GM23248 (cell line): ENCODE measurements around the gene RNU1-4. TPM values are rescaled to one million over a fixed set of nuclear protein-coding genes. Genes with fewer than 3 reads are reported as not detected.
"Not testable (repeated sequence)": the region's sequence is repeated elsewhere in the genome, so short reads cannot be mapped to it uniquely, and the experiment has no call there.

Source experiments
- DNase-seq: peaks from one replicate; pipeline ENCODE4 v3.0.0-alpha.2; 2015
- H2AFZ ChIP-seq: fragments of 200-600 bp; sonication (generic); 2 replicates; pipeline ENCODE4 v1.6.1; 2016; ENCODE audit warnings: antibody characterized with exemption
- H3F3A ChIP-seq: fragments of 200-600 bp; sonication (generic); 2 replicates; pipeline ENCODE4 v1.6.1; 2016; ENCODE audit warnings: mild to moderate bottlenecking, antibody characterized with exemption, mixed run types; ENCODE audit not compliant: insufficient read depth
- H3K27ac ChIP-seq: fragments of 200-600 bp; sonication (generic); 2 replicates; pipeline ENCODE4 v1.5.1; 2016; ENCODE audit warnings: mild to moderate bottlenecking
- H3K27me3 ChIP-seq: fragments of 200-600 bp; sonication (generic); replicated peaks from 2 replicates; pipeline ENCODE4 v1.6.1; 2016; ENCODE audit warnings: mild to moderate bottlenecking; ENCODE audit not compliant: insufficient read depth
- H3K36me3 ChIP-seq: fragments of 200-600 bp; sonication (generic); 2 replicates; pipeline ENCODE4 v1.6.1; 2016; ENCODE audit warnings: low read depth, mild to moderate bottlenecking
- H3K4me1 ChIP-seq: fragments of 200-600 bp; sonication (generic); 2 replicates; pipeline ENCODE4 v1.6.1; 2016; ENCODE audit warnings: mild to moderate bottlenecking; ENCODE audit not compliant: insufficient read depth
- H3K4me2 ChIP-seq: fragments of 200-600 bp; sonication (generic); one replicate; pipeline ENCODE4 v1.6.1; 2016; ENCODE audit warnings: mild to moderate bottlenecking; ENCODE audit not compliant: unreplicated experiment
- H3K4me3 ChIP-seq: fragments of 200-600 bp; sonication (generic); 2 replicates; pipeline ENCODE4 v1.5.1; 2016; ENCODE audit warnings: mild to moderate bottlenecking
- H3K79me2 ChIP-seq: fragments of 200-600 bp; sonication (generic); 2 replicates; pipeline ENCODE4 v1.6.1; 2016; ENCODE audit warnings: mild to moderate bottlenecking; ENCODE audit not compliant: insufficient read depth
- H3K9ac ChIP-seq: fragments of 200-600 bp; sonication (generic); 2 replicates; pipeline ENCODE4 v1.6.1; 2016; ENCODE audit warnings: mild to moderate bottlenecking
- H3K9me2 ChIP-seq: fragments of 200-600 bp; sonication (generic); 2 replicates; pipeline ENCODE4 v1.6.1; 2016; ENCODE audit warnings: mixed run types, mild to moderate bottlenecking, moderate library complexity; ENCODE audit not compliant: insufficient read depth
- H3K9me3 ChIP-seq: fragments of 200-600 bp; sonication (generic); one replicate; pipeline ENCODE4 v1.6.1; 2017; ENCODE audit warnings: low read depth
- H4K20me1 ChIP-seq: fragments of 200-600 bp; sonication (generic); 2 replicates; pipeline ENCODE4 v1.6.0; 2016; ENCODE audit not compliant: insufficient read depth
- EZH2 ChIP-seq: fragments of 200-600 bp; sonication (generic); IDR thresholded peaks from 2 replicates; pipeline ENCODE4 v1.6.1; 2018; ENCODE audit warnings: antibody characterized with exemption, mild to moderate bottlenecking; ENCODE audit not compliant: insufficient read depth, poor library complexity, severe bottlenecking
- WGBS, 2 experiments: methylation state at CpG; one replicate each; pipeline ENCODE4 v1.1.6; 2015 to 2017; ENCODE audit warnings: low lambda C conversion rate in 2 of 2, low coverage in 1 of 2; ENCODE audit errors: missing lambda C conversion rate in 2 of 2; 5-methylcytosine and 5-hydroxymethylcytosine counted together
- in situ Hi-C: fragments of 300-500 bp; cut with MboI; formaldehyde crosslinking; loops from 2 replicates; pipeline ENCODE4 v1.15.0; 2020
- polyA plus RNA-seq: library from polyadenylated mRNA; unstranded; fragments of >200 nt; fragmentation: Nextera tagmentation; extraction: Ambion mirVana; gene quantifications from 2 replicates; pipeline ENCODE4 v1.2.1, GENCODE V29; 2016
- total RNA-seq: library from RNA; depleted of rRNA; stranded (reverse); fragments of >200 nt; shearing (Covaris generic); gene quantifications from 2 replicates; pipeline ENCODE4 v1.2.3, GENCODE V29; 2014

The RNU1-4 gene
- total and polyA plus RNA-seq, 2 experiments from 2014 or later, result not detected

- H4K20me1 ChIP-seq, in situ Hi-C loops, H3K9ac ChIP-seq, H3K4me2 ChIP-seq, H3K9me3 ChIP-seq, H3K79me2 ChIP-seq, H3K9me2 ChIP-seq, H3K27ac ChIP-seq, H3K4me1 ChIP-seq, H3F3A ChIP-seq, H3K36me3 ChIP-seq, H2AFZ ChIP-seq, H3K4me3 ChIP-seq: not testable (repeated sequence)
- WGBS, 2 experiments, result 45 to 51% methylated on average over 14 to 15 of the region's 15 CpGs
- H3K27me3 ChIP-seq, result peaks cover 32% of the 10 kb centered on the region
- peak; percentile 62 for TF ChIP-seq EZH2
- DNase-seq, result peak; percentile 30
Measured at GRCh38 chr1:16764820-16765655, 24.7 kb downstream of the RNU1-4 start.

DNA sequence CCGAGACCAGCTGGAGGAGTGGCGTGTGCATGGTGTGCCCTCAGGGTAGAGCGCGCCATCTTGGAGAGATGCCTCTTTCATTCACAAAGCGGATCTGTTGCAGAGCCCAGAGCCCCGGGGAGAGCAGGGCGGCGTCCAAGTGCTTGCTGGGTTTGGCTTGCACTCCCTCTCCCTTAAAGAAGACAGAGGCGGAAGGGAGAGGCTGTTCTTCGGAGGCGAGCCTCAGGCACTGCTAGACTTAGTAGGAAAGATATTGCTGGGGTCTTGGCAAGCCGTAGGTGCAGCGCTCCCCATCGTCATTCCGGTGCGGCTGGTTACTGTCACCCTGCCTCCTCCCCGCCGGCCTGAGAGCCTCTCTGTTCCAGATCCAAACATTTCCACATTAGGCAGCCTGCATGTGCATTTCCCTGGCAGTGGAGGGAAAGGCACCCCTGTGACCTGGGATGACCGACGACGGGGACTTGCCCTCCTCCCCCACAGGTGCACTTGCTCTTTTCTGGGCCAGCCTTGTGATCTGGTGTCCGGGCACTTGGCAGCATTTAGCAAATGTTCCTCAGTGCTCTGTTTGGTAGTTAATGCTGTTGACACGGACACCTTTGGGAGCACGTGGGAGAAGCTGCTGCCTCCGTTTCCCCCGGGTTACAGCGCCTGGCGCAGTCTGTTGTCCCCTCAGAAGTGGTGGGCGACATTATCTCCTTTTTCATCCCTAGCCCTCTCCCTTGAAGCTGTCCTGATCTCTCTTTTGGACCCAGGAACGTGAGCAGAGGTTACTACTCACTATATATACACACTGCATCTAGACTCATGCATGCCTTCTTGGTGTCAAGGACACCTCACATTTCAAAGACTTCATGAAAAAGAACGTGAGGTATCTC is 25.7 kb downstream of the RNU1-4 start:
- H4K20me1 ChIP-seq, H2AFZ ChIP-seq, H3K79me2 ChIP-seq, H3K4me3 ChIP-seq, H3K9me2 ChIP-seq, H3K36me3 ChIP-seq, H3K9ac ChIP-seq, H3K27ac ChIP-seq, in situ Hi-C loops, H3K4me2 ChIP-seq, H3K9me3 ChIP-seq: not testable (repeated sequence)
- Histone ChIP-seq H3K4me1 (peaks cover 14% of the 10 kb centered on the region), H3K27me3 (peaks cover 32% of the 10 kb centered on the region), H3F3A (peaks cover 10% of the 10 kb centered on the region)
- peak; percentile 26 for DNase-seq
- WGBS, 2 experiments, result 19 to 20% methylated on average over 25 to 27 of the region's 31 CpGs

DNA sequence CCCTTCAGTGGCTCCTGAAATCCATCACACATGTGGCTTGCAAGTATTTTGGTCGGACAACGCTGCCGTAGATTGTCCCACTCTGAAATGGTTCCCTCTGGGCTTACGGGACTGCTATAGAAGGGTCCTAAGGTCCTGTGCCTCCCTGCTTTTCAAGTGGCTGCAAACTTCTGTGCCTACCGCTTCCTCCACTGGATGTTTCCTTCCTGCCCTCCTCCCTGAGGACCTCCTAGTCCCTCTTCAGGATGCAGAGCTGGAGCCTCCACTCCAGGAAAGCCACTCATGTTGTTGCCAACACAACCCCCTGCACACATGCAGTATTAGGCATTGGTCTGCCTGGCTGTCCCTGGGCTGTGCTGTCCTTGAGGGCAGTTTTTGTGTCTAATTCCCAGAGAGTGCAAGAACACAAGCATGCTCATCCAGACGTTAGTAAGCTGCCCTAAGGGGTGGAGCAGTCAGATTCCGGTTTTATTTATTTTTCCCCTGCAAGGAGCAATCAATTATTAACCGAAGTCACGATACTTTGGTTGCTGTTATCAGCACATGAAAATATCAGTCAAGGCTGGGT is 26.5 kb downstream of the RNU1-4 start:
- WGBS, 2 experiments, result 46 to 49% methylated on average over 8 to 9 of the region's 9 CpGs
- H3K27ac ChIP-seq, H3K79me2 ChIP-seq, DNase-seq, H3K36me3 ChIP-seq, H2AFZ ChIP-seq, H3K9ac ChIP-seq, H3K9me3 ChIP-seq, H4K20me1 ChIP-seq, H3K4me2 ChIP-seq, H3K4me3 ChIP-seq, H3K9me2 ChIP-seq, in situ Hi-C loops: not testable (repeated sequence)
- Histone ChIP-seq H3K4me1 (peaks cover 15% of the 10 kb centered on the region), H3F3A (peaks cover 12% of the 10 kb centered on the region), H3K27me3 (peaks cover 32% of the 10 kb centered on the region)

DNA sequence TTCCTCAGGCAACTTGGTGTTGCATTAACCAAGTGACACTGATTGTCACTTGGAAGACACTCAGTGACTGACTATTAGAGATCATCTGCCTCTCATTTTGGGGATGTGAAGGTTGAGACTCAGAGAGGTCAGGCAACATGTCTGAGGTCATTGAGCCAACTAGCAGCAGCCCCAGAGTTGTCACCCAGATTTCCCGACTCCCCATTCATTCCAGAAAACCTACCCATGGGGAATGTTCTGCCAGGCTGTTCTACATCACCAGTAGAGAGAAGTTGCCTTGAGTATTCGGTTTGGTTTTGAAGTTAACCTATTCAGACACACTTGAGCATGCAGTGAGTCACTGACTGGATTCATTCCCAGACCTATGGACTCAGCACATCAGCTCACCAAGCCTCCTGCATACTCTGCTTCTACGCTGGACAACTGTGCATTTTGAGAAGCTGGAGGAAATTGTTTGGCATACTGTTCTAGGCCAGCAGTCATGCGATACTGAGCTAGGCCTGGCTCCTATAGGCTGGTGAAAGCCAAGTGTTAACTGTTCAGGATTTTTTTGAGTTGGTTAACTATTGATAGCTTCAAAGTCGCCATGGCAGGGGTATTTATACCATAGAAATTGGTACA is 29.9 kb downstream of the RNU1-4 start:
- not testable (repeated sequence) for H3K79me2 ChIP-seq
- WGBS, 2 experiments, result 27 to 30% methylated on average over 5 of the region's 5 CpGs

DNA sequence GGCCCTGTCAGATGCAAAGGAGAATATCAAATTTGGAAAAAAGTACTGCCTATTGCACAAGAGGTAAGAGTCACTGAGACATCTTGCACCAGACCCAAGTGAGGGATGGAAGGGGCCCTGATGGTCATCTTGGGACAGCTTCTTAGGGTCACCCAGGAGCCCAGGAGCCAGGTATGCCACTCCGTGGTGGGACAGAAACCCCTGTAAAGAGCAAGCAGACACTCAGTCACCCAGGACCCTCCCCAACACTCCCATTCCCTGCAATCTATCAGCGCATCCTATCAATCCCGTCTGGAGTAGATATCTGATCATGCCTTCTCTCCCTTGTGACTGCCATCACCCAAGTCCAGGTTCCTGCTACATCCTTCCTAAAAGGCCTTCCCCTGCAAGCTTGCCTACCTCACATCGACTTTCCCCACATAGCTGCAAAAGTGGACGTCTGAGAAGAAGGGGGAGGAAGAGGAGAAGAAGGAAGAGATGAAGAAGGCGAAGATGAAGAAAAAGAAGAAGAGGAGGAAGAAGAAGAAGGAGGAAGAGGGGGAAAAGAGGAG is 30.7 kb downstream of the RNU1-4 start:
- H3K4me2 ChIP-seq, H3K79me2 ChIP-seq, H2AFZ ChIP-seq, H3K27ac ChIP-seq, H4K20me1 ChIP-seq, DNase-seq, in situ Hi-C loops, H3K36me3 ChIP-seq, H3K4me3 ChIP-seq, H3K9me2 ChIP-seq, H3K9ac ChIP-seq, H3K9me3 ChIP-seq: not testable (repeated sequence)
- 75 to 79% methylated on average over 6 of the region's 6 CpGs for WGBS, 2 experiments
- H3F3A ChIP-seq, result peaks cover 12% of the 10 kb centered on the region
- peaks cover 25% of the 10 kb centered on the region for H3K27me3 ChIP-seq
- peaks cover 17% of the 10 kb centered on the region for H3K4me1 ChIP-seq

More for the DNA sequence above, 29.9 kb downstream of the RNU1-4 start:
- in situ Hi-C loops, H3K9me3 ChIP-seq, H3K9me2 ChIP-seq, H3K36me3 ChIP-seq, H3K4me2 ChIP-seq, H3K27ac ChIP-seq, H2AFZ ChIP-seq, H3K9ac ChIP-seq, H3K4me3 ChIP-seq, H4K20me1 ChIP-seq: not testable (repeated sequence)
- peaks cover 31% of the 10 kb centered on the region for H3K27me3 ChIP-seq
- DNase-seq, result peak; percentile 84
- peaks cover 17% of the 10 kb centered on the region for H3K4me1 ChIP-seq
- peaks cover 12% of the 10 kb centered on the region for H3F3A ChIP-seq

DNA sequence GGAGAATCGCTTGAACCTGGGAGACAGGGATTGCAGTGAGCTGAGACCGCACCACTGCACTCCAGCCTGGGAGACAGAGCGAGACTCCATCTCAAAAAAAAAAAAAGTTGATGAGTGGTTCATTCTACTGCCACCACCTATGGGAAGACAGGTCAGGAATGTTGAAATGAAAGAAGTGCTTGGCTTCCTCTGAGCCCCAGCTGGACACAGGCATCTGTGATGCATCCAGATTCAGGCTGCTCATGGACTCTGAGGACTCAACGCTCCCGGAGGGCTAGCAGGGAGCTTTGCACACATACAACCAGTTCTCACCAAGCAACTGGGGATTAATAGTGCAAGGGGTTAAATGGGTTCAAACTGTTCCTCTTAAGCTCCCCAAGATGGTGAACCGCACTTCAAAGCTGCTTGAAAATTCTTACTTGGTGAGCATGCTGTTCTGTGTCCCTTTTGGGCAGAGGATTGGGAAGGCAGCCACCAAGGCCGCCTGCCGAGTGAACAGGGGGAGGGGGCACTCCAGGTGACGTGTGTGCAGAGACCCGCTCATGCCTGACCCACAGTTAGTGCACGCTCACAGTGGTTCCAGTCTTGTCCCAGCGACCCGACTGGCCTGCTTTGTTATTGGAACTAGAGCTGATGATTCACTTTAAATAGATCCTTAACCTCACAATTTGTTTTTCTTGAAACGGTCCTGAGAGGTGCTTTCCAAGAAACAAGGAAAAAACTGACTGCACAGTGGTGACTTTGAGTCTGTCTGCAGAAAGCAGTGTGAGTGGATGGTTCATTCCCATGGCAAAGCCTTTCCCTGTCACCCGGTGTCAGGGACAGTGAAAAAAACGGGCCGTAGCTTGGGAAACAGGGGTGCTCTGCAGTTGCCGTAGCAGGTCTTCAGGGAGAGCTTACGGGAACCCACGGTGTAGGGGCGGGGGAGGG is 32.2 kb downstream of the RNU1-4 start:
- H3K4me1 ChIP-seq, result peaks cover 17% of the 10 kb centered on the region
- H3K9me2 ChIP-seq, H2AFZ ChIP-seq, H3K9ac ChIP-seq, H3K79me2 ChIP-seq, H3K36me3 ChIP-seq, H3K9me3 ChIP-seq, H3K4me3 ChIP-seq, H3K27ac ChIP-seq, H3K4me2 ChIP-seq, H4K20me1 ChIP-seq, in situ Hi-C loops: not testable (repeated sequence)
- 34 to 38% methylated on average over 13 to 14 of the region's 21 CpGs for WGBS, 2 experiments
- peaks cover 12% of the 10 kb centered on the region for H3F3A ChIP-seq
- DNase-seq, result peak; percentile 34
- peaks cover 18% of the 10 kb centered on the region for H3K27me3 ChIP-seq
